ENCODE results near the gene CAVIN1.
"Not testable (repeated sequence)": the region's sequence is repeated elsewhere in the genome, so short reads cannot be mapped to it uniquely, and the experiment has no call there.

GRCh38 chr17:42360388-42360787 lies 62.7 kb downstream of the CAVIN1 start:
- TF ChIP-seq CTCF (conservative IDR thresholded peaks at IDR 0.05; ENCODE audit: low read depth in 2 of 2); CREB1 (CRISPR knock-in tag; IDR thresholded peaks at IDR 0.05; ENCODE audit: low read depth); POLR2AphosphoS5 (IDR thresholded peaks at IDR 0.05; ENCODE audit: low read depth); EZH2phosphoT487 (IDR thresholded peaks at IDR 0.05; ENCODE audit: unreplicated experiment); REST (IDR thresholded peaks at IDR 0.05; ENCODE audit: unreplicated experiment); ZNF114 (CRISPR knock-in tag; IDR thresholded peaks at IDR 0.05); EZH2 (IDR thresholded peaks at IDR 0.05; ENCODE audit: low read depth, unreplicated experiment); ETS1 (IDR thresholded peaks at IDR 0.05); JUNB (IDR thresholded peaks at IDR 0.05; ENCODE audit: unreplicated experiment); ZNF331 (CRISPR knock-in tag; IDR thresholded peaks at IDR 0.05; ENCODE audit: low read depth); NANOG (IDR thresholded peaks at IDR 0.05; ENCODE audit: borderline replicate concordance): not testable (repeated sequence)

Data from GM23338 (cell line).